Testis (tissue), 2 donors: ENCODE measurements around the gene LTB.

Source experiments
- CTCF ChIP-seq, 3 experiments: fragments of 450-650 bp in 2 of 3; fragments of 200-600 bp in 1 of 3; sonication (generic) in 1 of 3; IDR thresholded peaks; one replicate each; pipeline ENCODE4 v1.5.1; 2016 to 2019; ENCODE audit warnings: antibody characterized with exemption in 3 of 3, mild to moderate bottlenecking in 2 of 3, moderate library complexity in 1 of 3
- POLR2A ChIP-seq: fragments of 450-650 bp; IDR thresholded peaks from one replicate; pipeline ENCODE4 v1.6.1; 2017; ENCODE audit warnings: antibody characterized with exemption, mild to moderate bottlenecking, moderate library complexity

- TF ChIP-seq POLR2A (no peak), CTCF (IDR thresholded peaks at IDR 0.05) (no peak)
Measured at GRCh38 chr6:31532644-31533454, 49.4 kb downstream of the LTB start.
